GM19351 (cell line): ENCODE results near the gene DNM2.
"Not testable (repeated sequence)": the region's sequence is repeated elsewhere in the genome, so short reads cannot be mapped to it uniquely, and the experiment has no call there.

Source experiments
- ATAC-seq: cut with Tn5 transposase; IDR thresholded peaks from one replicate; pipeline ENCODE4 v1.9.1; 2021; ENCODE audit warnings: mild to moderate bottlenecking, moderate library complexity; ENCODE audit not compliant: unreplicated experiment

Gene DNM2

DNA sequence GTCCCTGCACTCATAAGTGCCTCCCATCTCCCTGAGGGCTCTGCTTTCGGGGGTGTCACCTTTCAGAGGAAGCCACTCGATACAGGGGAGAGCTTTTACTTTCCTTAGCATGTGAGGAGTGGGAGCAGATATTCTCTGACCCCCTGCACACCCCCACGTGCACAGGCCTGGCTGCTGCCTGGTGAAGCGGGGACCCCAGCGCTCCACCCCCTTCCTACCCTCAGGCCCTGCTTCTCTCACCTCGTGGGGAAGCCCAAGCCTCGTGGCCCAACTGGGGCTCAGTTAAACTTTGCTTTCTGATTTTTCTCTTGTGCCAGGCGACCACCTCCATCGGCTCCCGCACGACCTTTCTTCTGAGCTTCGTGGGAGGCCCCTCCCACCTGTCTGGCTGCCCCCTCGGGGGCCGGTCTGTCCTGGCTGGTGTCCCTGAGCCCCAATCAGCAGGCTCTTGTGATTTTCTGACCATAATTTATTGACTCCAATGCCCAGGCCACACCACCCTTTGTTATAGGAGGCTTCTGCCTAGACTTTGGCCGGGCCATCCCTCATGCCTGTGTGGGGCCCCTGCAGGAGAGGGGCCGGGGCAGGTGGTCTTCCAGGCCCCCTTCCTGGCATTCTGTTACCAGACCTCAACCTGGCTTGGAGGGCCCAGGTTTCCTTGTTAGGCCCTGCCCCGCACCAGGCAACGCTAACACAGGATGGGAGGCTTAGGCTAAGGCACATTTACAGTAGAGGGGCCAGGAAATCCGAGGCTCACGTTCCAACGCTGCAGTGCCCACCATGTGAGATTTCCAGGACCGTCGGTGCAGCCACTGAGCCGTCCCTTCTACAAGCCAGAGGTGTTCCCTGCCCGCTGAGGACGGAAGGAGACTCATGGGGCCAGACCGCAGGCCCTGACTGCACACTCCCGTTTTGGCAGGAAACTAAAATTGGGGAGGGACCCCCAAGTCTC lies 114.4 kb downstream of the DNM2 start:
- ATAC-seq = no peak

DNA sequence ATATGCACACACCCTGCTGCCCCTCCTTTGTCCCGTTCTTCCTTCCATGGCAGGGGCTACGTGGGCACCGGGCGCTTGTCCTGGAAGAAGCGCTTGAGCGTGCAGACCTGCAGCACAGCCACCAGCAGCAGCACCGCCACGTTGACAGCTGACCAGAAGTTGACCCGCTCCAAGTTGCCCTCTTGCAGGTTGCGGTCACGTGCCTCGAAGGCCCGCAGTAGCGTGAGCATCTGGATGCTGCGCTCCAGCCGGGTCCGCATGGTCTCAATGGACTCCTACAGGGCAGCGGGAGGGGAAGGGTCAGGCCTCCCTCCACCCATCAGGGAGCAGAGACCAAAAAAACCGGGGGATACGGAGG lies 115.0 kb downstream of the DNM2 start:
- no peak for ATAC-seq

GRCh38 chr19:10835089-10835753 lies 117.3 kb downstream of the DNM2 start:
- ATAC-seq = no peak

DNA sequence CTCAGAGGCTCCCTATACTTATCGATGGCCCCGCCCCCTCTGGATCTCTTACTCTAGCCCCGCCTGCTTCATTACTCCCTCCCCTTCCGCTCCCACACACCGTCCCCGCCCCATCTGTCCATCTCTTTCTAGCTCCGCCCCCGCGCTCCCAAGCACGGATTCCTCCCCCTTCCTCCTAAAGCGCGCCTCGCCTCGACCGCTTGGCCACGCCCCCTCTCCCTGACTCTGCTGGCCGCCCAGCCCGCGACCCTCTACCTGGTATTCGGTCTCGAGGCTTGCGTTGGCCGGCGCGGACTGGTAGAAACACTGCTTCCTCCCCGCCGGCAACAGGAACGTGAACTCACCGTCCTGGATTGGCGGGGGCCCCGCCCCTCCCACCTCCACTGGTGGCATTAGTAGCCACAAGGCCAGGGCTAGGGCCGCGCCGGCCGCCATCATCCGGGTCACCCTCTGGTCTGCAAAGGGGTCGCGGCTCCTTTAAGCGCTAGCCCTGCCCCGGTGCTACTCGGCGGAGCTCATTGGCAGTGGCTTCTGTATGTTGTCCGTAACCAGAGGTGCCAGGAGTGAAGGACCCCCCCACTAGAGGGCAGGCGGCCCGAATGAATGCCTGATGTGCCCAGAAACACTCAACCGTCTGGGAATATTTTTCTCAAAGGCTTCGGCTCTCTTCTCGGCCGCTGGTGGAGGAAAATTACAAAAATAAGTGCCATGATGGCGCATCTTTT lies 118.0 kb downstream of the DNM2 start, which contains the start of gene TMED1:
Gene TMED1 (minus strand): TSS at position 459 of the 725 bp plus-strand sequence. CDS start 21 bp downstream, at position 438.
- ATAC-seq = peak; percentile 74

DNA sequence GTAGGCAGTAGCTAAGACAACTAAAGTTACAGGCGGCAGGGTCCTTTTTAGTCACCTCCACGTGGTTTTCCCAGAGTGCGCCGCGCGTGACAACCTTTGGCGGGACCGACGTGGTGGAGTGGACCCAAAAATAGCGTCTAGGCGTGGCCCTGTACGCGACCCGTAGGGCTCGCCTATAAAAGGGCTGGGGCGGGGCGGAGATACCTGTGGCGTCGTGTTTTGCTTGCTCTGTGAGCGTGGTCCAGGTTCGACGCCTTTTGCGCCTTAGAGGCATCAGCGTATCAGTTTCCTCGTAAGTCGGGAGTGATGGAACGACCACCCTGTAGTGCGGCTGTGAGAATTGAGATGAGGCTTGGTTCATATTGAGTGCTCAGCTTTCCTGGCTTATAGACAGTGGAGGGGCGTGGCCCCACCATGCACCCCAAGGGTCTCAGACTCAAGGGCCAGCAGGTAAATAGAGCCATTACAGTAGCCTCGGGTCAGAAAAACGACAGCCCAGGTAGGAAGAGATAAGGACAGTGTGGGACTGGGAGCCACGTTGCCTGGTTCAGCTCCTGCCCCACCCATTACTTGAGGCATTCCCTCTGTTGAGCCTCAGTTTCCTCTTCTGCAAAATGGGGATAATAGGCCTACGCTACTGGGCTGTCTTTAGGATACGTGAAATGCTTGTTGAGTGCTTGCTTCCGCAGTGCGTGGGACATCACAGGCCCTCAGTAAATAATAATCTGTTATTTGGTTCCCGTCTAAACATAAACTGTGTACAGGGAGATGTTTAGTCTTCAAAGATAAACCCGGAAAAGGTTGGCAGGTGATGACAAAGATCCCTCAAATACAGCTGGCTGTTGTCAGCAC lies 118.8 kb downstream of the DNM2 start:
- ATAC-seq = peak; percentile 23

DNA sequence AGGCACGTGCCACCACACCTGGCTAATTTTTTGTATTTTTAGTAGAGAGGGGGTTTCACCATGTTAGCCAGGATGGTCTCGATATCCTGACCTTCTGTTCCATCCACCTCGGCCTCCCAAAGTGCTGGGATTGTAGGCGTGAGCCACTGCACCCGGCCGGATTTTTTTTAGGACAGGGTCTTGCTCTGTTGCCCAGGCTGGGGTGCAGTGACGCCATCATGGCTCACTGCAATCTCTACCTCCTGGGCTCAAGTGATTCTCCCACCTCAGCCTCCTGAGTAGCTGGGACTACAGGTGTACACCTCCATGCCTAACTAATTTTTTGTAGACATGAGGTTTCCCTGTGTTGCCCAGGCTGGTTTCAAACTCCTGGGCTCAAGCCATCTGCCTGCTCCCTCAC lies 119.8 kb downstream of the DNM2 start:
- ATAC-seq = not testable (repeated sequence)

GRCh38 chr19:10838377-10838776 lies 120.5 kb downstream of the DNM2 start:
- no peak for ATAC-seq

- no peak for ATAC-seq
Measured at GRCh38 chr19:10839114-10840050, 121.5 kb downstream of the DNM2 start.

DNA sequence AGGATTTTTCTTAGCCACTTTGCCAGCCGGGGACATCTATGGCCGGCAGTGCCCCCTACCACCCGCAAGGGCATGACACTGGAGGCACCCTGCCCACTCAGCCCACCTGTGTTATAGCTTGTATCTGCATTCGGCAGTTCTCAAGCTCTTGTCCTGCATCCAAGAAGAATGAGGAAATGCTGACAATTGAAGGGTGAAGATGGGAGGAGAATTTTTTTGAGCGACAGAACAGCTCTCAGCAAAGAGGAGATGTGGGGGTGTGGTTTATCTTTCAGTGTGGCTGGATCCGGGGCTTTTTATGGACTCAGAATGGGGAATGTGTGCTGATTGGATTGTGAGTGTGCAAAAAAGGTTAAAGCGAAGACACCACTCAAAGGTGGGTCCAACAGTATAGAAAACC lies 124.9 kb downstream of the DNM2 start:
- ATAC-seq = no peak

GRCh38 chr19:10846500-10847202 lies 128.8 kb downstream of the DNM2 start:
- no peak for ATAC-seq

GRCh38 chr19:10848230-10848856 lies 130.5 kb downstream of the DNM2 start, which contains the start of gene C19orf38:
Gene C19orf38 (plus strand): TSS chr19:10848415. CDS start chr19:10848509, 94 bp downstream.
- ATAC-seq = no peak

GRCh38 chr19:10850631-10851030 lies 132.8 kb downstream of the DNM2 start:
- ATAC-seq = no peak

- ATAC-seq = no peak
Measured at GRCh38 chr19:10852098-10852800, 134.4 kb downstream of the DNM2 start.

- ATAC-seq = no peak
Measured at GRCh38 chr19:10852941-10853340, 135.1 kb downstream of the DNM2 start.

DNA sequence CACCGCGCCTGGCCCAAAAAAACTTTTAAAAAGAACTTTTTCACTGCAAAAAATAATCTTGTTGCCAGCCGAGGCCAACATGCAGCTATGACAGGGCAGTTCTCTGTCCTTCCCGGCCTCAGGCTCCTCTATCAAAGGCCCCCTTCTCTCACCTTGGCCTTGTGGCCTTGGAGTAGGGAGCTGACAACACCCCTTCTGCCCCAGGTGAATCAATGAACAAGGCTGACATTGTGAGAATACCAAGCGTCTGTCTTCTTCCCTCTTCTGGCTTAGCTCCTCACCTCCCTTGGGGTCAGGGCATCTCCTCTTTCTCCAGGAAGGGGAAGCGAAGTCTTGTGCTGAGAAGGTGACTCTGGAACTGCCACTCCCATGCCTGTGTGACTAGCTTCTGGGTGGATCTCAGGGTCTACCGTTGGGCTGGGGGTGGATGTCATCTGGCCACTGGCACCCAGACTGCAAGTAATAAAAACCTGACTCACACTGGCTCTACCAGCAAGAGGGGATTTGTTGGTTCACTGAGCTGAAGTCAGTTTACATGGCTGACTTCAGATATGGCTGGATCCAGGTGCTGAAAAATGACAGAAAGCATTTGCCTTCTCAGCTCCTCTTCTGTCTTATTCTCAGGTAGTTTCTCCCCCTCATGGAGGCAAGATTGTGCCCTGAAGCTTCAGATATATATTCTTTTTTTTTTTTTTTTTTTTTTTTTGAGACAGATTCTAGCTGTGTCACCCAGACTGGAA lies 136.6 kb downstream of the DNM2 start:
- no peak for ATAC-seq

GRCh38 chr19:10855879-10856522 lies 138.1 kb downstream of the DNM2 start:
- no peak for ATAC-seq
